HG03571 (cell line): ENCODE measurements around the gene AVL9.
"Not testable (repeated sequence)": the region's sequence is repeated elsewhere in the genome, so short reads cannot be mapped to it uniquely, and the experiment has no call there.

Experiments used
- ATAC-seq: cut with Tn5 transposase; IDR thresholded peaks from one replicate; pipeline ENCODE4 v1.9.1; 2021; ENCODE audit not compliant: unreplicated experiment

AVL9 gene

GRCh38 chr7:32494946-32495297 is 367 bp upstream of the AVL9 start:
- ATAC-seq: peak; percentile 5

GRCh38 chr7:32496052-32496813 is 944 bp downstream of the AVL9 start:
- ATAC-seq: no peak

- not testable (repeated sequence) for ATAC-seq
Observed at GRCh38 chr7:32499755-32500154, 4.5 kb downstream of the AVL9 start.

- ATAC-seq: not testable (repeated sequence)
Observed at GRCh38 chr7:32500216-32500615, 4.9 kb downstream of the AVL9 start.

GRCh38 chr7:32500922-32501341 is 5.6 kb downstream of the AVL9 start:
- ATAC-seq: no peak

- no peak for ATAC-seq
Observed at GRCh38 chr7:32501522-32501921, 6.2 kb downstream of the AVL9 start.

GRCh38 chr7:32502728-32503127 is 7.4 kb downstream of the AVL9 start:
- ATAC-seq: no peak

- no peak for ATAC-seq
Observed at GRCh38 chr7:32506266-32507054, 11.2 kb downstream of the AVL9 start.

GRCh38 chr7:32507414-32507813 is 12.1 kb downstream of the AVL9 start:
- ATAC-seq: no peak

GRCh38 chr7:32511791-32512190 is 16.5 kb downstream of the AVL9 start:
- no peak for ATAC-seq

GRCh38 chr7:32513210-32513609 is 17.9 kb downstream of the AVL9 start:
- ATAC-seq: no peak

- peak; percentile 70 for ATAC-seq
Observed at GRCh38 chr7:32515890-32516550, 20.7 kb downstream of the AVL9 start.

GRCh38 chr7:32516551-32517100 is 21.3 kb downstream of the AVL9 start:
- no peak for ATAC-seq

- ATAC-seq: no peak
Observed at GRCh38 chr7:32518534-32519140, 23.3 kb downstream of the AVL9 start.

- no peak for ATAC-seq
Observed at GRCh38 chr7:32519763-32520162, 24.5 kb downstream of the AVL9 start.

- no peak for ATAC-seq
Observed at GRCh38 chr7:32522746-32523530, 27.6 kb downstream of the AVL9 start.

GRCh38 chr7:32524631-32525030 is 29.3 kb downstream of the AVL9 start:
- no peak for ATAC-seq

- no peak for ATAC-seq
Observed at GRCh38 chr7:32525839-32526238, 30.6 kb downstream of the AVL9 start.

GRCh38 chr7:32531402-32531801 is 36.1 kb downstream of the AVL9 start:
- no peak for ATAC-seq

- ATAC-seq: no peak
Observed at GRCh38 chr7:32532086-32532485, 36.8 kb downstream of the AVL9 start.
